GM12865 (cell line): ENCODE measurements around the gene RNF32.

ENCODE experiments used
- DNase-seq: peaks from one replicate; pipeline ENCODE4 v3.0.0; 2010; ENCODE audit warnings: low read depth
- H3K4me3 ChIP-seq: 2 replicates; pipeline ENCODE4 v1.5.1; 2011; ENCODE audit warnings: mild to moderate bottlenecking, low read depth, low read length, control low read depth
- CTCF ChIP-seq: IDR thresholded peaks from 2 replicates; pipeline ENCODE4 v1.5.1; 2011; ENCODE audit warnings: low read length, control low read depth, low read depth, inconsistent platforms; ENCODE audit not compliant: insufficient read depth; ENCODE audit errors: missing control alignments

The RNF32 gene

DNA sequence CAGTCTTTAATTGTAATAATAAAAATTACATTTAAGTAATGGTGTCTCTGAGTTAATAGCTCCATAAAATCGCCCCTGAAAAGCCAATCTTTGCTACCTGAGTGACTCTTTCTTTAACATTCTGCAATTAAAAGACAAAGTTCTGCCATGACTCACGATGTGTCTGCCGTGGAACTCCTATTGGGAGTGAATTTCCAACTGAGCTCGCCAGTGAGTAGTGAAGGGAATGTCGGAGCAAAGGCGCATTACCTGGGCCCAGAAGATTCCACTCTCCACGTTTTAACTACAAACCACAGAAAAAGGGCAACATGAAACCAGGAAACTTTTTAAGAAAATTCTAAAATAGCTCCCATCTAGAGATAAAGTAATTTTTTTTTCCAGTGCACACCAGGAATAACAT lies 36.9 kb upstream of the RNF32 start:
- DNase-seq, result no peak
- TF ChIP-seq CTCF, result no peak
- H3K4me3 ChIP-seq, result no peak overlapping the region

- DNase-seq, result no peak
- H3K4me3 ChIP-seq, result no peak overlapping the region
- TF ChIP-seq CTCF, result no peak
Observed at GRCh38 chr7:156604311-156604710, 36.3 kb upstream of the RNF32 start.

DNA sequence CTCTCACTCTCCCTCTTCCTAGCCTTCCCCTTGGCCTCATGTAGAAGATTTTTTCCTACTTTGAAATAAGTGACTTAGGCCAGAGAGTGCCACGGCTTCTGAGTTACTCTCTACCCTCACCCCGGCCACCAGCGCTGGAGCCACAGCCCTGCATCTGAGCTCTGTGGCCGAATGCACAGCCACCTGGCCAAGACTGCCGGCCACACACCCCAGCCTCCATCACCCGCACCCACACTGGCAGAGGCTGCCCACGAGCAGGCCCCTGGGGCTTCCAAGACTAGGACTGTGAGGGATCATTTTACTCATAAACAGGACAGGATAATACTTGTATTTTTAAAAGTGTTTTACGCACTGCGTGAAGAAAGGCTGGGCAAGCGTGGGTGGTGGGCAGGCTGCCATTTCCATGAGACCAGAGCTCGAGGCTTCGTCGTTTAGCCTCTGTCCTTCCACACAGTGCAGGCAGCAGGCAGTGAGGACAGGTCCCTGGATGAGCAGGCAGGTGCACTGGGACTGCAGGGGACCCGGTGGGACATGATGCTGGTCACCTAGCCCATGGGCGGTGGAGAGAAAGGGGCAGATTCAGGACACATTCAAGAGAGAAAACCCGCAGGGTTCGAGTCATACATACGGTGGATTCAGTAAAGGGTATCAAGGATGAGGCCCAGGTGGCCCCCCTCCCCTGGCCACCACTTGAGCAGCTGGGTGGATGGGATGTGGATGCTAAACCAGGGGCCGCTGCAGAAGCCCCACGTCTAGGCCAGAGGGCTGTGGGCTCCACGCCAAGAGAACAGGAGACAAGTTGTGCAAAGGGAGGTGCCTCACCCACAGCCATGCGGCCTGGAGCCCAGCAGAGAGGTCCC lies 35.5 kb upstream of the RNF32 start:
- H3K4me3 ChIP-seq, result no peak overlapping the region
- TF ChIP-seq CTCF, result no peak
- DNase-seq, result no peak

- TF ChIP-seq CTCF, result no peak
- no peak for DNase-seq
- H3K4me3 ChIP-seq, result no peak overlapping the region
Observed at GRCh38 chr7:156606135-156606534, 34.4 kb upstream of the RNF32 start.

DNA sequence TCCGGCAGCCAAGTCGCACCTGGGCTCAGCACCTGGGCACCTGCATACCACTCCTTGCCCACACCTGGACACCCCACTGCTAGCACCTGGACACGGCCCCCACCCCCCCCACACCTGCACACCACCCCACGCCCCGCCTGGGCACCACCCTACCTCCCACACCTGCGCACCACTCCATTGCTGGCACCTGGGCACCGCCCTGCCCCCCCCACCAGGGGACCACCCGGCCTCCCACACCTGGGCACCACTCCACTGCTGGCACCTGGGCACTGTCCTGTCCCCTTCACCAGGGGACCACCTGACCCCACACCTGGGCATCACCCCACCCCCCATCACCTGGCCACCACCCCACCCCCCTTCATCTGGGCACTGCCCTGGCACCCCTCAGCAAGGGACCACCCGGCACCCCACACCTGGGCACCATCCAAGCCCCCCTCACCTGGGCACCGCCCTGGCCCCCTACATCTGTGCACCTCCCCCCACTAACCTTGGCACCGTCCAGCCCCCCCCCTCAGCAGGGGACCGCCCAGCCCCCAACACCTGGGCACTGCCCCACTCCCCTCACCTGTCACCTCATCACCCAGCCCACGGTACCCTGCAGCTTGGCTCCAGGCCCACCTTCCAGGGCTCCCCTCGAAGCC lies 33.8 kb upstream of the RNF32 start:
- H3K4me3 ChIP-seq, result no peak overlapping the region
- DNase-seq, result no peak
- no peak for TF ChIP-seq CTCF

- H3K4me3 ChIP-seq, result no peak overlapping the region
- no peak for TF ChIP-seq CTCF
- DNase-seq, result no peak
Observed at GRCh38 chr7:156607332-156608172, 33.0 kb upstream of the RNF32 start.
